CD14-positive monocyte (primary cell): ENCODE measurements around the gene SPSB3. TPM values are rescaled to one million over a fixed set of nuclear protein-coding genes. Genes with fewer than 3 reads are reported as not detected.

ENCODE experiments used
- DNase-seq, 3 donors: peaks; one replicate each; pipeline ENCODE4 v3.0.0-alpha.2; 2011 to 2022
- H2AFZ ChIP-seq: 2 replicates; pipeline ENCODE4 v1.6.0; 2012; ENCODE audit warnings: mild to moderate bottlenecking, low read depth, low read length, inconsistent platforms; ENCODE audit not compliant: insufficient read depth, poor library complexity, severe bottlenecking
- H3K27ac ChIP-seq, 2 donors: 1 replicate in 1 of 2; 2 replicates in 1 of 2; pipeline ENCODE4 v1.5.1; 2012 to 2013; ENCODE audit warnings: low read length in 2 of 2, control low read depth in 1 of 2, inconsistent platforms in 1 of 2, low read depth in 1 of 2, mild to moderate bottlenecking in 1 of 2
- H3K27me3 ChIP-seq, 2 donors: one replicate each; pipeline versions ENCODE4 v1.6.0 to v1.6.1; 2011 to 2013; ENCODE audit warnings: low read length in 2 of 2; ENCODE audit not compliant: control insufficient read depth in 2 of 2, insufficient read depth in 2 of 2
- H3K36me3 ChIP-seq, 2 donors: replicated peaks in 1 of 2; 1 replicate in 1 of 2; 2 replicates in 1 of 2; pipeline versions ENCODE4 v1.5.1 to v1.6.1; 2012 to 2013; ENCODE audit warnings: low read length in 2 of 2, control low read depth in 1 of 2, inconsistent platforms in 1 of 2, mild to moderate bottlenecking in 1 of 2; ENCODE audit not compliant: insufficient read depth in 2 of 2, control insufficient read depth in 1 of 2
- H3K4me1 ChIP-seq, 2 donors: 1 replicate in 1 of 2; 2 replicates in 1 of 2; pipeline versions ENCODE4 v1.5.1 to v1.6.1; 2012 to 2013; ENCODE audit warnings: low read length in 2 of 2, control low read depth in 1 of 2, inconsistent platforms in 1 of 2, mild to moderate bottlenecking in 1 of 2, moderate library complexity in 1 of 2; ENCODE audit not compliant: insufficient read depth in 2 of 2, control insufficient read depth in 1 of 2
- H3K4me2 ChIP-seq: replicated peaks from 2 replicates; pipeline ENCODE3; 2012; ENCODE audit warnings: low read length, moderate library complexity, mild to moderate bottlenecking; ENCODE audit not compliant: poor library complexity, severe bottlenecking; ENCODE audit errors: extremely low read depth
- H3K4me3 ChIP-seq, 3 experiments: fragments of 200-600 bp in 1 of 3; sonication (generic) in 1 of 3; replicated peaks in 1 of 3; 1 replicate in 2 of 3; 2 replicates in 1 of 3; pipeline ENCODE4 v1.5.1; 2011 to 2013; ENCODE audit warnings: low read length in 3 of 3, mild to moderate bottlenecking in 3 of 3, control low read depth in 2 of 3, low read depth in 2 of 3, inconsistent platforms in 1 of 3, moderate library complexity in 1 of 3
- H3K79me2 ChIP-seq: 2 replicates; pipeline ENCODE4 v1.6.0; 2012; ENCODE audit warnings: mild to moderate bottlenecking, control low read depth, inconsistent platforms, low read length, moderate library complexity; ENCODE audit not compliant: insufficient read depth
- H3K9ac ChIP-seq: 2 replicates; pipeline ENCODE4 v1.6.0; 2017; ENCODE audit warnings: low read length, mild to moderate bottlenecking; ENCODE audit not compliant: insufficient read depth, poor library complexity, severe bottlenecking
- H3K9me3 ChIP-seq, 2 donors: replicated peaks in 1 of 2; 1 replicate in 1 of 2; 2 replicates in 1 of 2; pipeline versions ENCODE4 v1.5.1 to v1.6.1; 2012 to 2013; ENCODE audit warnings: low read length in 2 of 2, control low read depth in 1 of 2; ENCODE audit not compliant: control insufficient read depth in 1 of 2, insufficient read depth in 1 of 2
- H4K20me1 ChIP-seq: 2 replicates; pipeline ENCODE4 v1.6.0; 2012; ENCODE audit warnings: mild to moderate bottlenecking, low read length, control low read depth, moderate library complexity; ENCODE audit not compliant: insufficient read depth
- H3K27ac Mint-ChIP-seq, 7 donors: one replicate each; pipeline ENCODE4 v1.8.0; 2020; ENCODE audit warnings: mild to moderate bottlenecking in 7 of 7, mixed read lengths in 7 of 7, moderate library complexity in 6 of 7, inconsistent platforms in 2 of 7
- H3K27me3 Mint-ChIP-seq, 3 donors: one replicate each; pipeline ENCODE4 v1.8.0; 2021 to 2022; ENCODE audit warnings: low read depth in 3 of 3, mild to moderate bottlenecking in 3 of 3, mixed read lengths in 3 of 3, moderate library complexity in 3 of 3, inconsistent platforms in 1 of 3
- H3K36me3 Mint-ChIP-seq, 2 donors: one replicate each; pipeline ENCODE4 v1.8.0; 2020; ENCODE audit warnings: mixed read lengths in 2 of 2, inconsistent platforms in 1 of 2, mild to moderate bottlenecking in 1 of 2
- H3K4me1 Mint-ChIP-seq: one replicate; pipeline ENCODE4 v1.8.0; 2020; ENCODE audit warnings: mild to moderate bottlenecking, mixed read lengths
- H3K4me3 Mint-ChIP-seq, 2 donors: one replicate each; pipeline ENCODE4 v1.8.0; 2020; ENCODE audit warnings: mild to moderate bottlenecking in 2 of 2, mixed read lengths in 2 of 2, moderate library complexity in 1 of 2
- H3K9me3 Mint-ChIP-seq, 7 donors: one replicate each; pipeline ENCODE4 v1.8.0; 2020 to 2022; ENCODE audit warnings: mixed read lengths in 7 of 7, mild to moderate bottlenecking in 6 of 7, moderate library complexity in 6 of 7, inconsistent platforms in 2 of 7
- CTCF ChIP-seq: fragments of 200-600 bp; IDR thresholded peaks from one replicate; pipeline ENCODE4 v1.8.0; 2022; ENCODE audit warnings: antibody characterized with exemption, mild to moderate bottlenecking
- WGBS: methylation state at CpG from one replicate; pipeline ENCODE4 v1.1.5; 2013; ENCODE audit warnings: missing lambda C conversion rate; ENCODE audit not compliant: insufficient coverage; 5-methylcytosine and 5-hydroxymethylcytosine counted together
- intact Hi-C, 2 donors: fragments of 100-400 bp; cut with micrococcal nuclease; formaldehyde crosslinking; loops; one replicate each; pipeline versions ENCODE4 v1.15.0 to v1.15.1; 2023
- polyA plus RNA-seq, 3 donors: library from polyadenylated mRNA; depleted of rRNA in 1 of 3; unstranded in 2 of 3; stranded (reverse) in 1 of 3; fragments of 300-500 nt in 2 of 3; fragments of >200 nt in 1 of 3; fragmentation: Illumina TruSeq in 2 of 3; gene quantifications; 1 replicate in 2 of 3; 2 replicates in 1 of 3; pipeline ENCODE4 v1.2.3, GENCODE V29; 2012 to 2021

Gene SPSB3
- polyA plus RNA-seq, 3 donors: 36.8 to 151 (median 40.2) TPM

- peaks cover 2 to 21% (median 14%) of the 10 kb centered on the region in 7 donors for H3K9me3 Mint-ChIP-seq
- H3K27me3 ChIP-seq: no peaks in the 10 kb centered on the region
- H3K79me2 ChIP-seq: no peaks in the 10 kb centered on the region
- no peak within 1 kb of the TSS for H3K27ac ChIP-seq
- no peaks in the 10 kb centered on the region for H3K4me1 ChIP-seq
- H3K27me3 Mint-ChIP-seq: peaks cover 0 to 2% (median 0%) of the 10 kb centered on the region in 3 donors
- H3K27ac Mint-ChIP-seq: no peak within 1 kb of the TSS
- peaks cover 17 to 19% of the 10 kb centered on the region in 2 donors for H3K36me3 ChIP-seq
- H4K20me1 ChIP-seq: no peaks in the 10 kb centered on the region
- H3K4me3 ChIP-seq: no peak within 1 kb of the TSS
- H2AFZ ChIP-seq: no peak within 1 kb of the TSS
- no peaks in the 10 kb centered on the region for H3K4me1 Mint-ChIP-seq
- 89% methylated on average over 26 of the region's 28 CpGs for WGBS
- intact Hi-C loops: no loop called here
- H3K9me3 ChIP-seq: peaks cover 5 to 14% of the 10 kb centered on the region in 2 donors
- TF ChIP-seq CTCF: no peak
- no peak within 1 kb of the TSS for H3K4me3 Mint-ChIP-seq
- no peak for DNase-seq
- H3K4me2 ChIP-seq: no peak within 1 kb of the TSS
- H3K9ac ChIP-seq: no peak within 1 kb of the TSS
- peaks cover 7 to 20% of the 10 kb centered on the region in 2 donors for H3K36me3 Mint-ChIP-seq
Observed at GRCh38 chr16:1793578-1794220, 11.3 kb upstream of the SPSB3 start, which contains the start of gene IGFALS. TSS of gene IGFALS (minus strand) at chr16:1793705. CDS start at chr16:1793652, 53 bp downstream.

DNA sequence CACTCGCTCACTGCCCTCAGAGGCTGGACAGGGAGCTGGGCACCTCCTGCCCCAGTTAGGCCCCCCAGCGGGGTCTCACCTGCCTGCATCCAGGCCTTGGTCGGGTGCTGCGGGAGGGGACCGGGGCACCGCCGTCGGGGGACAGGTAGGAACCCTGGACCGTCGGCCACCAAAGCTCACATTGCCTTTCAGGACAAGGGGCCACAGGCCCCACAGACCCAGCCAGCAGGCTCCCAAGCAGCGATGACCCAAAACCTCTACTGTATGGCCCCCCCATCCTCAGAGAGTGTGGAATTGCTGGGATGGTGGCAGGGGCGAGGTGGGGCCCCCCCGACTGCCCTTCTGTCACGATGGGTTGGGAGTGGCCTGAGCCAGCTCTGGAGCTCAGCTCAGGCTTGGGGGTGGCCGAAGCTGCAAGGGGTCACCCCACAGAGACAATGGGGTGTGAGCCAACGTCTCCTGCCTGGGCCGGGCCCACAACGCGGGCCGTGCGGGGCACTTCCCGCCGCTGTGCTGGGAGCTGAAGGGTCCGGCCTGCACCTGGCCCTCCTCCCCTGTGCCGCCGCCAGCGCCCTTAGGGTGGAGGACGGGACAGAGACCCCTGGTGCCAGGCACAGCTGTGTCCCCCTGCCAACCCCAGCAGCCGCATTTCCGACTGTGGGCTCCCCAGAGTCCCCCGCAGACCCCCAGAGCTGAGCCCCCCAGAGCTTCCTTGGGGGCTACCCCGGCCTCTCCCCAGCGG, 10.6 kb upstream of the SPSB3 start:
- H3K36me3 Mint-ChIP-seq: peaks cover 7 to 26% of the 10 kb centered on the region in 2 donors
- Histone ChIP-seq H3K9ac (no peak overlapping the region), H3K27ac (no peak overlapping the region), H3K79me2 (no peaks in the 10 kb centered on the region), H3K36me3 (peaks cover 23 to 26% of the 10 kb centered on the region in 2 donors), H3K4me2 (no peak overlapping the region), H4K20me1 (peaks cover 2% of the 10 kb centered on the region), H2AFZ (no peak overlapping the region), H3K27me3 (no peaks in the 10 kb centered on the region), H3K4me1 (no peaks in the 10 kb centered on the region), H3K9me3 (peaks cover 3 to 7% of the 10 kb centered on the region in 2 donors), H3K4me3 (no peak overlapping the region)
- DNase-seq: no peak
- peaks cover 0 to 2% (median 0%) of the 10 kb centered on the region in 3 donors for H3K27me3 Mint-ChIP-seq
- peaks cover 2 to 14% (median 8%) of the 10 kb centered on the region in 7 donors for H3K9me3 Mint-ChIP-seq
- H3K27ac Mint-ChIP-seq: no peak overlapping the region
- 94% methylated on average over 22 of the region's 33 CpGs for WGBS
- no peak for TF ChIP-seq CTCF
- H3K4me3 Mint-ChIP-seq: no peak overlapping the region
- intact Hi-C loops: no loop called here
- H3K4me1 Mint-ChIP-seq: no peaks in the 10 kb centered on the region
